Right atrium auricular region (tissue), 2 donors: ENCODE data around the gene POC1A. TPM values are rescaled to one million over a fixed set of nuclear protein-coding genes. Genes with fewer than 3 reads are reported as not detected.

Experiments
- DNase-seq: peaks from one replicate; pipeline ENCODE4 v3.0.0-alpha.2; 2019; ENCODE audit warnings: low spot score
- H3K27ac ChIP-seq, 2 donors: fragments of 200-600 bp; sonication (generic); 1 replicate in 1 of 2; 2 replicates in 1 of 2; pipeline ENCODE4 v1.5.1; 2016 to 2019
- H3K27me3 ChIP-seq, 2 donors: fragments of 200-600 bp; sonication (generic); one replicate each; pipeline versions ENCODE4 v1.5.1 to v1.6.0; 2017 to 2019
- H3K36me3 ChIP-seq: fragments of 200-600 bp; sonication (generic); one replicate; pipeline ENCODE4 v1.5.1; 2016
- H3K4me1 ChIP-seq, 2 donors: fragments of 200-600 bp; sonication (generic); one replicate each; pipeline versions ENCODE4 v1.5.1 to v1.6.0; 2017 to 2019
- H3K4me3 ChIP-seq, 2 donors: fragments of 200-600 bp; sonication (generic); 1 replicate in 1 of 2; 2 replicates in 1 of 2; pipeline ENCODE4 v1.5.1; 2017 to 2019; ENCODE audit warnings: mild to moderate bottlenecking in 1 of 2, moderate library complexity in 1 of 2
- H3K9me3 ChIP-seq, 2 donors: fragments of 200-600 bp; sonication (generic); one replicate each; pipeline ENCODE4 v1.5.1; 2019
- total RNA-seq, 2 donors: library from RNA; depleted of rRNA; stranded (reverse); fragments of >200 nt; gene quantifications; one replicate each; pipeline ENCODE4 v1.1.0, GENCODE V29; 2016
- TF ChIP-seq, protein P1 (sequence below), 2 donors: fragments of 200-600 bp; sonication (generic); IDR thresholded peaks; one replicate each; pipeline ENCODE4 v1.5.1; 2019; ENCODE audit warnings: antibody characterized with exemption in 2 of 2

The POC1A gene
- total RNA-seq, 2 donors from 2014 or later: 0.47 to 0.78 TPM

DNA sequence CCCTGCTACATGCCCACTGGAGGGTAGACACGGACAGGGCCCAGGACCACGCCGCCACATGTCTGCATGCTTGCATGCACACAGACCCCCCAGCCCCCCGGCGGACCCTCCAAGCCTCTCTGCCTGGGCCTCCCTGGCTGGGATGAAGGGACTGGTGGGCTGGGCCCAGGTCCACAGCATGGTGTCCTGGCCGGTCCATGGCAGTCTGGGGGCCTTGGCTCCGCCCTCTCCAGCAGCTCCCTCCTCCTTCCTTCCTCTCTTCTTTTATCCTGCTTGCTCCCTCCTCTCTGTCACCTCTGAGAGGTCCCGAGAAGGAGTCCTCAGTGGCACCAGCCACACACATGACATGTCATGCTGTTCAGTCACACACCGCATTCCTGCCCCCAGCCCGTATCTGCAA is 122.3 kb downstream of the POC1A start:
- Histone ChIP-seq H3K27ac (peak overlapping the region; percentile 21 to 33), H3K9me3 (no peaks in the 10 kb centered on the region), H3K27me3 (no peaks in the 10 kb centered on the region), H3K4me3 (no peak overlapping the region), H3K4me1 (peaks cover 0 to 32% of the 10 kb centered on the region in 2 donors), H3K36me3 (no peaks in the 10 kb centered on the region)
- TF ChIP-seq, protein P1, sequence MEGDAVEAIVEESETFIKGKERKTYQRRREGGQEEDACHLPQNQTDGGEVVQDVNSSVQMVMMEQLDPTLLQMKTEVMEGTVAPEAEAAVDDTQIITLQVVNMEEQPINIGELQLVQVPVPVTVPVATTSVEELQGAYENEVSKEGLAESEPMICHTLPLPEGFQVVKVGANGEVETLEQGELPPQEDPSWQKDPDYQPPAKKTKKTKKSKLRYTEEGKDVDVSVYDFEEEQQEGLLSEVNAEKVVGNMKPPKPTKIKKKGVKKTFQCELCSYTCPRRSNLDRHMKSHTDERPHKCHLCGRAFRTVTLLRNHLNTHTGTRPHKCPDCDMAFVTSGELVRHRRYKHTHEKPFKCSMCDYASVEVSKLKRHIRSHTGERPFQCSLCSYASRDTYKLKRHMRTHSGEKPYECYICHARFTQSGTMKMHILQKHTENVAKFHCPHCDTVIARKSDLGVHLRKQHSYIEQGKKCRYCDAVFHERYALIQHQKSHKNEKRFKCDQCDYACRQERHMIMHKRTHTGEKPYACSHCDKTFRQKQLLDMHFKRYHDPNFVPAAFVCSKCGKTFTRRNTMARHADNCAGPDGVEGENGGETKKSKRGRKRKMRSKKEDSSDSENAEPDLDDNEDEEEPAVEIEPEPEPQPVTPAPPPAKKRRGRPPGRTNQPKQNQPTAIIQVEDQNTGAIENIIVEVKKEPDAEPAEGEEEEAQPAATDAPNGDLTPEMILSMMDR (IDR thresholded peaks at IDR 0.05): no peak
- no peak for DNase-seq

DNA sequence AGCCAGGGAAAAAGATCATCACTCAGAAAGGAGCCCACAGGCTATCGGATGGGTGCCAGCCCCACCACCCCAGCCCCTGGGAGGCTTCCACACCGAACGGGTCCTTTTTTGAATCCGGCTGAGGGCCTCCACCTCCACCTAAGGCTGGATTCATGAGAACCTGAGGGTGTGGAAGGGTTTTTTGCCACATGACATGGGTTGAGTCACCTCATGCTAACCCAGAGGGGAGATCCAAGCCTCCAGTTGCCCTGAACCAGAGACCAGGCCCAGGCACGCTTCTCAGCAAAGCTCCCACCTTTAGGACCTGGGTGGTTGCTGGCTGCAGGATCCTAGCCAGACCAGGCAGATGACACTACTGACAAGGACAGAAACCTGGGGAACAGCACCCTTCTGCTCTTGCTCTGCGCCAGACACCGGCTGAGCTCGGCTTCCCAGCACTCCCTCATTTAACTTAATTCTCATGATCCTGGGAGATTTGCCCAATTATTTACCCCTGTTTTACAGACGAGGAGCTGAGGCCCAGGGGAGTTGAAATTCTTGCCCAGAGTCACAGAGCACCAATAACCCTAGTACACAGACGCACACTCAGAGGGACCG is 123.4 kb downstream of the POC1A start:
- TF ChIP-seq, protein P1 (IDR thresholded peaks at IDR 0.05): no peak
- H3K36me3 ChIP-seq: no peaks in the 10 kb centered on the region
- H3K27me3 ChIP-seq: no peaks in the 10 kb centered on the region
- no peaks in the 10 kb centered on the region for H3K9me3 ChIP-seq
- H3K27ac ChIP-seq: peak overlapping the region; percentile 79 to 96
- H3K4me3 ChIP-seq: no peak overlapping the region
- DNase-seq: no peak
- peaks cover 0 to 39% of the 10 kb centered on the region in 2 donors for H3K4me1 ChIP-seq

DNA sequence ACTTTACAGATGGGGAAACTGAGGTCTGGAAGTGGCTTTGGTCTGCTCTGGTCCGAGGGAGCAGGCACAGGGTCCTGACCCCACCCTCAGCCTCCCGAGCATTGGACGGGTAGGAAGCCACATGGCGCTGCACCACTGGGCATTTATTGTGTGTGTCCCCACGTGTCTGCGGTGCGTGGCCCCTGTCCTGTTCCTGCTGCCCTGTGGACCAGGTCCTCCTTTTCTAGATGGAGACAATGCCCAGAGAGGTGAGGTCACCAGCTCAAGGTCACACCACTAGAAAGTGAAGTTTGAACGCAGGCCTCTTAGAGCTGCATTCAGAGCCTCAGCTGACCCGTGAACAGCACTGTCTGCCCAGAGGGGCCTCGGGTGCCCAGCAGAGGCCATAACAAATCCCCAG is 124.7 kb downstream of the POC1A start:
- peaks cover 0 to 51% of the 10 kb centered on the region in 2 donors for H3K4me1 ChIP-seq
- no peaks in the 10 kb centered on the region for H3K27me3 ChIP-seq
- no peaks in the 10 kb centered on the region for H3K36me3 ChIP-seq
- H3K4me3 ChIP-seq: no peak overlapping the region
- H3K27ac ChIP-seq: peak overlapping the region; percentile 79 to 96
- no peak for DNase-seq
- TF ChIP-seq, protein P1 (IDR thresholded peaks at IDR 0.05): no peak
- no peaks in the 10 kb centered on the region for H3K9me3 ChIP-seq

DNA sequence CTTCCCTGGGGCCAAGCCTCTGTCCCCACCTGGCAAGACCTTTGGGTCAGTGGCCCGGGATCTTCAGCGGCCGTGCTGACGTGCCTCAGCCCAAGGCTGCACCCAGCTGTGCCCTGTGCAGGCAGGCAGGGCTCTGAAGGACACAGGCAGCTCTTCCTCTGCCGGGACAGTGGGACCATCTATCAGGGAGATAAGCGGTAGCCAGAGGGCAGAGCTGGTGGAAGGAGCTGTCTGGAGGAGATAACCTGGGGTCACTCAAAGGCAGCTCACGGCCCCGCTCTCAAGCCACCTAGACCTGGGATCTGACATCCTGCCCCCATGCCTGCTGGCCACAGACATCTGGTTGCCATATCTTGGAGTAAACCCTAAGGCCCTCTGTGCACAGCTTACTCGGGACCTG is 125.2 kb downstream of the POC1A start:
- no peaks in the 10 kb centered on the region for H3K36me3 ChIP-seq
- no peak for DNase-seq
- no peaks in the 10 kb centered on the region for H3K27me3 ChIP-seq
- peaks cover 0 to 56% of the 10 kb centered on the region in 2 donors for H3K4me1 ChIP-seq
- H3K4me3 ChIP-seq: no peak overlapping the region
- H3K9me3 ChIP-seq: no peaks in the 10 kb centered on the region
- peak overlapping the region; percentile 79 to 96 for H3K27ac ChIP-seq
- TF ChIP-seq, protein P1 (IDR thresholded peaks at IDR 0.05): no peak

DNA sequence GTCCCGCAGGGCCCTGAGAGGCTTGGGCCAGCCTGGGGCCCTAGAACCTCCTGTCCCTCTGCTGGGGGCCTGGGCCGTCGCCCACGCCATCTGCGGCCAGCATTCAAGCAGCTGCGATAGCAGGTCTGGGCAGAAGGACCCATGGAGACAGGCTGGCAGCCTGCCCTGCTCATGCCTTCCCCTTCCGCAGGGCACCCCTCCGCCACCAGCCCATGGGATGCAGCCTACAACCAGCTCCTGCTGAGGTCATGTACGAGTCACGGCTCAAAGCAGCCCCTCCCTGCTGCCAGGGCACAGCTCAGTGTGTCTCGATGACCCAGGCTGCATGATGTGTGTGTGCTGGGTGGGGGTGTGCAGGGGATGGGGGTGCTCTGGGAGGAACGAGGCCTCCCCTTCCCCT is 125.7 kb downstream of the POC1A start:
- H3K4me3 ChIP-seq: no peak overlapping the region
- no peaks in the 10 kb centered on the region for H3K9me3 ChIP-seq
- H3K36me3 ChIP-seq: no peaks in the 10 kb centered on the region
- no peaks in the 10 kb centered on the region for H3K27me3 ChIP-seq
- DNase-seq: no peak
- peak overlapping the region; percentile 79 to 96 for H3K27ac ChIP-seq
- peaks cover 0 to 61% of the 10 kb centered on the region in 2 donors for H3K4me1 ChIP-seq
- TF ChIP-seq, protein P1 (IDR thresholded peaks at IDR 0.05): no peak

DNA sequence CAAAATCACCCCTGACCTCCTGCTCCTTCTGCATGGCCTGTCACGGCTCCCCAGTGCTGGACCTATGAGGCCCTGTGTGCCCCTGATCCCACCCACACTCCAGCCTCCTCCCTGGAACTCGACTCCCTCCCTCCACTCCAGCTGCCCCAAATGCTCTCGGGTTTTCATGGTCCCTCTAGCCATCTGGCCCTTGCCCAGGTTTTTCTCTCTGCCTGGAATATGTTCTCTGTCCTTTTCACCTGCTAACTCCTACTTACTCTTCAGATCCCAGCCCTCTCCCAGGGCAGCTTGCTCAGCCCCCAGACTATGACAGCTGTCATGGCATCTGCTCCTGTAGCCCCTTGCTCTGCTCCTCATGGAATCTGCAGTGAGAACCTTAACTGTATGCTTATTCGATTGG is 128.2 kb downstream of the POC1A start:
- TF ChIP-seq, protein P1 (IDR thresholded peaks at IDR 0.05): no peak
- Histone ChIP-seq H3K36me3 (no peaks in the 10 kb centered on the region), H3K27ac (peak overlapping the region; percentile 93 to 96), H3K9me3 (no peaks in the 10 kb centered on the region), H3K4me3 (no peak overlapping the region), H3K4me1 (peaks cover 0 to 75% of the 10 kb centered on the region in 2 donors), H3K27me3 (no peaks in the 10 kb centered on the region)
- no peak for DNase-seq
